ENCODE data around the gene SMTNL2.
"Not testable (repeated sequence)": the region's sequence is repeated elsewhere in the genome, so short reads cannot be mapped to it uniquely, and the experiment has no call there.

Gene SMTNL2

GRCh38 chr17:4583782-4584100 lies 588 bp upstream of the SMTNL2 start:
- no peak for DNase-seq (ENCODE audit: extremely low read depth in 1 of 2, low read depth in 1 of 2)

- no peak for DNase-seq (ENCODE audit: extremely low read depth in 1 of 2, low read depth in 1 of 2)
These were observed 748 bp downstream of the SMTNL2 start for GRCh38 chr17:4584917-4585637.

GRCh38 chr17:4585638-4585994 lies 1.3 kb downstream of the SMTNL2 start:
- no peak for DNase-seq (ENCODE audit: extremely low read depth in 1 of 2, low read depth in 1 of 2)

GRCh38 chr17:4586043-4586442 lies 1.7 kb downstream of the SMTNL2 start:
- no peak for DNase-seq (ENCODE audit: extremely low read depth in 1 of 2, low read depth in 1 of 2)

- no peak for DNase-seq (ENCODE audit: extremely low read depth in 1 of 2, low read depth in 1 of 2)
These were observed 2.9 kb downstream of the SMTNL2 start for GRCh38 chr17:4587195-4587594.

GRCh38 chr17:4587803-4588202 lies 3.5 kb downstream of the SMTNL2 start:
- DNase-seq (ENCODE audit: extremely low read depth in 1 of 2, low read depth in 1 of 2), result no peak

- DNase-seq (ENCODE audit: extremely low read depth in 1 of 2, low read depth in 1 of 2), result no peak
These were observed 4.1 kb downstream of the SMTNL2 start for GRCh38 chr17:4588391-4588790.

GRCh38 chr17:4588898-4589625 lies 4.7 kb downstream of the SMTNL2 start:
- no peak for DNase-seq (ENCODE audit: extremely low read depth in 1 of 2, low read depth in 1 of 2)

GRCh38 chr17:4590042-4590441 lies 5.7 kb downstream of the SMTNL2 start:
- not testable (repeated sequence) for DNase-seq (ENCODE audit: extremely low read depth in 1 of 2, low read depth in 1 of 2)

- DNase-seq (ENCODE audit: extremely low read depth in 1 of 2, low read depth in 1 of 2), result no peak
These were observed 6.7 kb downstream of the SMTNL2 start for GRCh38 chr17:4590981-4591453.

GRCh38 chr17:4591529-4591928 lies 7.2 kb downstream of the SMTNL2 start:
- DNase-seq (ENCODE audit: extremely low read depth in 1 of 2, low read depth in 1 of 2), result no peak

GRCh38 chr17:4592240-4593005 lies 8.1 kb downstream of the SMTNL2 start:
- no peak for DNase-seq (ENCODE audit: extremely low read depth in 1 of 2, low read depth in 1 of 2)

GRCh38 chr17:4593021-4593421 lies 8.7 kb downstream of the SMTNL2 start:
- DNase-seq (ENCODE audit: extremely low read depth in 1 of 2, low read depth in 1 of 2), result no peak

- no peak for DNase-seq (ENCODE audit: extremely low read depth in 1 of 2, low read depth in 1 of 2)
These were observed 10.1 kb downstream of the SMTNL2 start for GRCh38 chr17:4594406-4594805.

- no peak for DNase-seq (ENCODE audit: extremely low read depth in 1 of 2, low read depth in 1 of 2)
These were observed 10.8 kb downstream of the SMTNL2 start for GRCh38 chr17:4594931-4595684.

- not testable (repeated sequence) for DNase-seq (ENCODE audit: extremely low read depth in 1 of 2, low read depth in 1 of 2)
These were observed 11.5 kb downstream of the SMTNL2 start for GRCh38 chr17:4595685-4596342.

GRCh38 chr17:4596636-4597380 lies 12.5 kb downstream of the SMTNL2 start:
- DNase-seq (ENCODE audit: extremely low read depth in 1 of 2, low read depth in 1 of 2), result no peak

GRCh38 chr17:4597975-4598374 lies 13.6 kb downstream of the SMTNL2 start:
- DNase-seq (ENCODE audit: extremely low read depth in 1 of 2, low read depth in 1 of 2), result no peak

GRCh38 chr17:4598776-4599504 lies 14.6 kb downstream of the SMTNL2 start:
- DNase-seq (ENCODE audit: extremely low read depth in 1 of 2, low read depth in 1 of 2), result no peak
